H9 (cell line): ENCODE data around the gene ECE1. TPM values are rescaled to one million over a fixed set of nuclear protein-coding genes. Genes with fewer than 3 reads are reported as not detected.

Source experiments
- DNase-seq: peaks from one replicate; pipeline ENCODE4 v3.0.0-alpha.2; 2017
- H2AFZ ChIP-seq: one replicate; pipeline ENCODE4 v1.6.1; 2013; ENCODE audit warnings: mild to moderate bottlenecking, low read length, control low read depth, moderate library complexity
- H2AK5ac ChIP-seq: 2 replicates; pipeline ENCODE4 v1.6.1; 2013; ENCODE audit warnings: low read length, control low read depth, mixed read lengths; ENCODE audit not compliant: insufficient read length
- H2BK120ac ChIP-seq: one replicate; pipeline ENCODE4 v1.6.1; 2013; ENCODE audit warnings: low read depth, mild to moderate bottlenecking, low read length, control low read depth, inconsistent platforms; ENCODE audit not compliant: poor library complexity, severe bottlenecking
- H2BK12ac ChIP-seq: 2 replicates; pipeline ENCODE4 v1.6.1; 2013; ENCODE audit warnings: low read length, control low read depth, mixed read lengths, low read depth; ENCODE audit not compliant: insufficient read length
- H2BK15ac ChIP-seq: 2 replicates; pipeline ENCODE4 v1.6.1; 2013; ENCODE audit warnings: low read depth, low read length, control low read depth
- H2BK20ac ChIP-seq: one replicate; pipeline ENCODE4 v1.6.1; 2013; ENCODE audit warnings: low read depth, mild to moderate bottlenecking, low read length, control low read depth, inconsistent platforms; ENCODE audit not compliant: poor library complexity, severe bottlenecking
- H2BK5ac ChIP-seq: 2 replicates; pipeline ENCODE4 v1.6.1; 2013; ENCODE audit warnings: low read length, control low read depth, mixed read lengths; ENCODE audit not compliant: insufficient read length
- H3K14ac ChIP-seq: 2 replicates; pipeline ENCODE4 v1.6.1; 2013; ENCODE audit warnings: low read length, control low read depth; ENCODE audit not compliant: insufficient read depth
- H3K18ac ChIP-seq: 2 replicates; pipeline ENCODE4 v1.6.1; 2013; ENCODE audit warnings: low read depth, mild to moderate bottlenecking, mixed read lengths, low read length, control low read depth; ENCODE audit not compliant: insufficient read length
- H3K23ac ChIP-seq: 2 replicates; pipeline ENCODE4 v1.6.1; 2013; ENCODE audit warnings: low read length, control low read depth, mixed read lengths, low read depth; ENCODE audit not compliant: insufficient read length
- H3K23me2 ChIP-seq: 2 replicates; pipeline ENCODE4 v1.6.1; 2013; ENCODE audit warnings: low read depth, mild to moderate bottlenecking, mixed read lengths, low read length, control low read depth; ENCODE audit not compliant: insufficient read length, poor library complexity, severe bottlenecking
- H3K27ac ChIP-seq: 2 replicates; pipeline ENCODE4 v1.5.1; 2013; ENCODE audit warnings: low read length, control low read depth, mixed read lengths, low read depth; ENCODE audit not compliant: insufficient read length
- H3K27me3 ChIP-seq: 2 replicates; pipeline ENCODE4 v1.6.1; 2013; ENCODE audit warnings: low read length, control low read depth, inconsistent platforms; ENCODE audit not compliant: insufficient read depth
- H3K4ac ChIP-seq: 2 replicates; pipeline ENCODE4 v1.6.1; 2013; ENCODE audit warnings: low read depth, mild to moderate bottlenecking, control low read depth, inconsistent platforms, low read length, moderate library complexity
- H3K4me1 ChIP-seq: 2 replicates; pipeline ENCODE4 v1.6.1; 2013; ENCODE audit warnings: low read length, control low read depth, inconsistent platforms; ENCODE audit not compliant: insufficient read depth
- H3K4me2 ChIP-seq: 2 replicates; pipeline ENCODE4 v1.6.1; 2013; ENCODE audit warnings: low read length, control low read depth, mixed read lengths; ENCODE audit not compliant: insufficient read length, insufficient read depth
- H3K56ac ChIP-seq: 2 replicates; pipeline ENCODE4 v1.6.1; 2013; ENCODE audit warnings: low read depth, mild to moderate bottlenecking, mixed read lengths, low read length, control low read depth; ENCODE audit not compliant: insufficient read length
- H3K79me1 ChIP-seq: 2 replicates; pipeline ENCODE4 v1.6.1; 2013; ENCODE audit warnings: low read depth, mild to moderate bottlenecking, moderate library complexity, low read length, control low read depth, inconsistent platforms; ENCODE audit not compliant: insufficient read depth, poor library complexity, severe bottlenecking
- H3K79me2 ChIP-seq: 2 replicates; pipeline ENCODE4 v1.6.1; 2013; ENCODE audit warnings: low read length, control low read depth, inconsistent platforms; ENCODE audit not compliant: insufficient read depth
- H3K9ac ChIP-seq: 2 replicates; pipeline ENCODE4 v1.6.1; 2013; ENCODE audit warnings: low read length, control low read depth, mixed read lengths; ENCODE audit not compliant: insufficient read length; ENCODE audit errors: extremely low read depth
- H3K9me3 ChIP-seq: one replicate; pipeline ENCODE4 v1.6.1; 2013; ENCODE audit warnings: low read depth, low read length, inconsistent platforms; ENCODE audit not compliant: control insufficient read depth
- H3T11ph ChIP-seq: one replicate; pipeline ENCODE4 v1.6.1; 2013; ENCODE audit warnings: mild to moderate bottlenecking, low read length, control low read depth, inconsistent platforms
- H4K20me1 ChIP-seq: one replicate; pipeline ENCODE4 v1.6.1; 2013; ENCODE audit not compliant: control insufficient read depth, insufficient read length, insufficient read depth
- H4K5ac ChIP-seq: 2 replicates; pipeline ENCODE4 v1.6.1; 2013; ENCODE audit warnings: low read depth, mild to moderate bottlenecking, mixed read lengths, low read length, control low read depth; ENCODE audit not compliant: insufficient read length
- H4K8ac ChIP-seq: replicated peaks from 2 replicates; pipeline ENCODE4 v1.6.1; 2013; ENCODE audit warnings: low read length, control low read depth, mixed read lengths, low read depth; ENCODE audit not compliant: insufficient read length
- H4K91ac ChIP-seq: 2 replicates; pipeline ENCODE4 v1.6.1; 2013; ENCODE audit warnings: low read depth, mild to moderate bottlenecking, moderate library complexity, mixed read lengths, low read length, control low read depth; ENCODE audit not compliant: insufficient read length
- H3K27ac Mint-ChIP-seq, 3 experiments: 2 replicates in 2 of 3; 3 replicates in 1 of 3; pipeline ENCODE4 v1.8.0; 2020 to 2021; ENCODE audit warnings: mixed read lengths in 3 of 3, mild to moderate bottlenecking in 1 of 3, moderate library complexity in 1 of 3
- H3K27me3 Mint-ChIP-seq: 2 replicates; pipeline ENCODE4 v1.8.0; 2021; ENCODE audit warnings: low read depth, mild to moderate bottlenecking, moderate library complexity, mixed read lengths
- H3K36me3 Mint-ChIP-seq, 3 experiments: 2 replicates in 2 of 3; 3 replicates in 1 of 3; pipeline ENCODE4 v1.8.0; 2020 to 2021; ENCODE audit warnings: low read depth in 3 of 3, mixed read lengths in 3 of 3; ENCODE audit not compliant: insufficient read depth in 1 of 3
- H3K4me1 Mint-ChIP-seq, 2 experiments: 2 replicates each; pipeline ENCODE4 v1.8.0; 2020; ENCODE audit warnings: mixed read lengths in 2 of 2
- H3K4me3 Mint-ChIP-seq, 2 experiments: 2 replicates in 1 of 2; 3 replicates in 1 of 2; pipeline ENCODE4 v1.8.0; 2020 to 2021; ENCODE audit warnings: mild to moderate bottlenecking in 2 of 2, mixed read lengths in 2 of 2, moderate library complexity in 1 of 2
- H3K9me3 Mint-ChIP-seq, 2 experiments: 2 replicates in 1 of 2; 3 replicates in 1 of 2; pipeline ENCODE4 v1.8.0; 2020; ENCODE audit warnings: mild to moderate bottlenecking in 2 of 2, mixed read lengths in 2 of 2, moderate library complexity in 1 of 2
- CTCF ChIP-seq: fragments of 200-600 bp; sonication (generic); conservative IDR thresholded peaks from 3 replicates; pipeline ENCODE4 v1.8.0; 2021; ENCODE audit warnings: antibody characterized with exemption, mild to moderate bottlenecking
- WGBS: extraction: QIAGEN DNeasy Blood & Tissue Kit; methylation state at CpG from one replicate; pipeline ENCODE4 v1.1.7; 2013; ENCODE audit warnings: missing lambda C conversion rate, low lambda C conversion rate, mixed read lengths; ENCODE audit not compliant: insufficient read length; ENCODE audit errors: extremely low coverage; 5-methylcytosine and 5-hydroxymethylcytosine counted together
- total RNA-seq: library from RNA; stranded (reverse); gene quantifications from 2 replicates; pipeline ENCODE4 v1.2.1, GENCODE V29; 2021

Gene ECE1
- total RNA-seq, 1 experiment from 2014 or later: 31.1 TPM

- Histone ChIP-seq H3K4me1 (no peaks in the 10 kb centered on the region; the same call in 1 of the 2 replicates), H3K9ac (no peak overlapping the region), H2BK120ac (no peak overlapping the region), H4K8ac (no peak overlapping the region), H2AFZ (no peak overlapping the region), H2BK15ac (no peak overlapping the region), H3K4ac (no peak overlapping the region), H3K27ac (no peak overlapping the region), H2BK12ac (no peak overlapping the region), H3K23me2 (no peaks in the 10 kb centered on the region), H3K56ac (no peak overlapping the region), H3K27me3 (no peaks in the 10 kb centered on the region), H2BK20ac (no peak overlapping the region), H4K5ac (no peak overlapping the region), H3K79me2 (no peaks in the 10 kb centered on the region), H3K9me3 (no peaks in the 10 kb centered on the region), H2BK5ac (no peak overlapping the region), H2AK5ac (no peak overlapping the region), H3K79me1 (no peaks in the 10 kb centered on the region), H3K23ac (no peak overlapping the region), H4K91ac (no peak overlapping the region), H3T11ph (no peak overlapping the region), H4K20me1 (no peaks in the 10 kb centered on the region), H3K18ac (no peak overlapping the region), H3K14ac (no peak overlapping the region), H3K4me2 (no peak overlapping the region)
- Mint-ChIP-seq H3K27me3 (no peaks in the 10 kb centered on the region), H3K27ac (no peak overlapping the region), H3K36me3 (peaks cover 2 to 22% (median 20%) of the 10 kb centered on the region in 3 experiments), H3K4me3 (no peak overlapping the region), H3K4me1 (peaks cover 2 to 15% of the 10 kb centered on the region in 2 experiments; a peak in 3 of 4 replicates), H3K9me3 (no peaks in the 10 kb centered on the region)
- no peak for TF ChIP-seq CTCF
- DNase-seq: no peak
- no CpG with 5 or more reads among the region's 21 CpGs for WGBS
Observed at GRCh38 chr1:21219674-21220073, 70.6 kb downstream of the ECE1 start.
